ENCODE measurements around the gene BAK1. TPM values are rescaled to one million over a fixed set of nuclear protein-coding genes. Genes with fewer than 3 reads are reported as not detected.

The BAK1 gene
- total and polyA plus RNA-seq, 2 of the 13 experiments (the other 11 are each of a cell fraction or from before 2014, with no cell fraction given), result 15.0 to 23.8 TPM

- no peak overlapping the region for H2AFZ ChIP-seq (ENCODE audit: low read length)
- no peak overlapping the region; a peak in 1 of 6 replicates for H3K4me3 ChIP-seq (replicated peaks in 1 of 3; ENCODE audit: insufficient read depth in 1 of 3, low read depth in 2 of 3, low read length in 3 of 3)
- in situ Hi-C loops (cut with HindIII; ENCODE audit: extremely low pct_ligation_motif_present, low pct_unique_long_range_greater_than_20kb), result loop anchor here (5.0 kb wide), 1 partner anchor 179 kb away; no protein-coding TSS in a partner anchor
- H3K9me3 ChIP-seq (ENCODE audit: low read length), result no peaks in the 10 kb centered on the region
- no peaks in the 10 kb centered on the region for H4K20me1 ChIP-seq (ENCODE audit: insufficient read depth, low read length)
- ATAC-seq (peak; percentile 14; the same call in 1 of the 3 replicates), FAIRE-seq (no peak), DNase-seq (ENCODE audit: low spot score) (peak; percentile 40)
- no peak overlapping the region for H3K9ac ChIP-seq (ENCODE audit: insufficient read depth, low read depth, low read length)
- H3K4me2 ChIP-seq (ENCODE audit: low read depth, low read length), result peak overlapping the region; percentile 37; the same call in 1 of the 2 replicates
- peaks cover 5% of the 10 kb centered on the region for H3K79me2 ChIP-seq (ENCODE audit: insufficient read depth, low read length)
- BruUV-seq (replicated peaks), result no TSS peak
- 0 out of 5 replicates have a peak, but pooled peaks cover 0 to 3% of the 10 kb centered on the region in 2 experiments for H3K27me3 ChIP-seq (ENCODE audit: control insufficient read depth in 1 of 2, insufficient read depth in 2 of 2, low read length in 2 of 2)
- ChIA-PET POLR2A (interaction anchor here (0.6 to 1.3 kb wide), 2 partner anchors 128 to 265 kb away, joined by 3 to 8 read pairs; partner anchors contain the start of gene UQCC2), CTCF (ENCODE audit: low intra/inter-chr PET ratio, low total read pairs) (interaction anchor here (1.1 to 2.0 kb wide), 2 partner anchors 117 to 178 kb away, joined by 5 to 6 read pairs; no protein-coding TSS in a partner anchor)
- intact Hi-C loops (cut with micrococcal nuclease; ENCODE audit: unreplicated experiment), result no loop called here
- WGBS (ENCODE audit: low lambda C conversion rate), result 18% methylated on average over 7 of the region's 8 CpGs
- H3K36me3 ChIP-seq (replicated peaks in 1 of 2; ENCODE audit: control insufficient read depth in 1 of 2, insufficient read depth in 2 of 2, low read length in 2 of 2), result no peaks in the 10 kb centered on the region
- peaks cover 45% of the 10 kb centered on the region for H3K4me1 ChIP-seq (ENCODE audit: insufficient read depth, low read length)
- no peak overlapping the region for H3K27ac ChIP-seq (ENCODE audit: extremely low read length, insufficient read depth, low read length)
- no peak for TF ChIP-seq PHF5A (CRISPR knock-in tag; IDR thresholded peaks at IDR 0.05; ENCODE audit: low read depth, unreplicated experiment)
- TF ChIP-seq SMC3 (IDR thresholded peaks at IDR 0.05; ENCODE audit: low read length), result peak; percentile 39; the same call in 1 of the 2 replicates
- TF ChIP-seq ZNF335 (CRISPR knock-in tag; IDR thresholded peaks at IDR 0.05), result no peak
- TF ChIP-seq ZNF296 (CRISPR knock-in tag; conservative IDR thresholded peaks at IDR 0.05), result no peak
- TF ChIP-seq CENPX (CRISPR knock-in tag; IDR thresholded peaks at IDR 0.05), result no peak
- 0 out of 2 replicates have a peak, but pooled peaks have one; percentile 10 for TF ChIP-seq MAZ (IDR thresholded peaks at IDR 0.05; ENCODE audit: borderline replicate concordance, low read depth, low read length)
- TF ChIP-seq MAZ (CRISPR knock-in tag; IDR thresholded peaks at IDR 0.05; ENCODE audit: low read depth), result no peak
- TF ChIP-seq CTCF (CRISPR knock-in tag; IDR thresholded peaks at IDR 0.05), result peak; percentile 51
- no peak for TF ChIP-seq CREM (IDR thresholded peaks at IDR 0.05)
- TF ChIP-seq CREM (CRISPR knock-in tag; IDR thresholded peaks at IDR 0.05), result no peak
- TF ChIP-seq RFX3 (CRISPR knock-in tag; IDR thresholded peaks at IDR 0.05), result no peak
- TF ChIP-seq CEBPB (IDR thresholded peaks at IDR 0.05; ENCODE audit: borderline replicate concordance, low read depth, low read length), result peak; percentile 42; the same call in 1 of the 2 replicates
- no peak for TF ChIP-seq ZEB1 (IDR thresholded peaks at IDR 0.05; ENCODE audit: insufficient replicate concordance, low read depth)
- TF ChIP-seq PATZ1 (CRISPR knock-in tag; IDR thresholded peaks at IDR 0.05), result peak; percentile 58
- TF ChIP-seq RARG (CRISPR knock-in tag; IDR thresholded peaks at IDR 0.05; ENCODE audit: low read depth), result no peak
- TF ChIP-seq, protein P1, sequence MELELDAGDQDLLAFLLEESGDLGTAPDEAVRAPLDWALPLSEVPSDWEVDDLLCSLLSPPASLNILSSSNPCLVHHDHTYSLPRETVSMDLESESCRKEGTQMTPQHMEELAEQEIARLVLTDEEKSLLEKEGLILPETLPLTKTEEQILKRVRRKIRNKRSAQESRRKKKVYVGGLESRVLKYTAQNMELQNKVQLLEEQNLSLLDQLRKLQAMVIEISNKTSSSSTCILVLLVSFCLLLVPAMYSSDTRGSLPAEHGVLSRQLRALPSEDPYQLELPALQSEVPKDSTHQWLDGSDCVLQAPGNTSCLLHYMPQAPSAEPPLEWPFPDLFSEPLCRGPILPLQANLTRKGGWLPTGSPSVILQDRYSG (CRISPR knock-in tag; IDR thresholded peaks at IDR 0.05), result no peak
- no peak for TF ChIP-seq TP53 (CRISPR knock-in tag; conservative IDR thresholded peaks at IDR 0.05)
- TF ChIP-seq ZNF75D (CRISPR knock-in tag; IDR thresholded peaks at IDR 0.05; ENCODE audit: borderline replicate concordance), result no peak
- TF ChIP-seq CEBPG (CRISPR knock-in tag; IDR thresholded peaks at IDR 0.05), result peak; percentile 27; the same call in 1 of the 2 replicates
Measured at GRCh38 chr6:33583591-33584155, 3.6 kb upstream of the BAK1 start.

Data from HepG2 (cell line).